GM12878 (cell line): Measurements from ENCODE around the gene LIN28B. TPM values are rescaled to one million over a fixed set of nuclear protein-coding genes. Genes with fewer than 3 reads are reported as not detected.

Experiments
- ATAC-seq: fragments of 200-7000 bp; cut with Tn5 transposase; 3 replicates; pipeline ENCODE4 v1.9.1; 2020; ENCODE audit warnings: mild to moderate bottlenecking, moderate library complexity
- BruUV-seq: library from RNA; stranded (reverse); fragments of 400-500 nt; replicated peaks from 2 replicates; lab custom pipeline; 2021; lab: Mats Ljungman, UMichigan
- CTCF ChIA-PET: fragments of 300-600 bp; sonication (Branson Sonifier 250); formaldehyde crosslinking; extraction: SDS; loops from one replicate; lab custom pipeline; 2021; ENCODE audit warnings: inconsistent platforms; lab: Yijun Ruan, JAX
- POLR2A ChIA-PET: fragments of 350-600 bp; formaldehyde crosslinking; extraction: SDS; loops from one replicate; lab custom pipeline; 2021; ENCODE audit warnings: inconsistent platforms; lab: Charles Lee
- RAD21 ChIA-PET: fragments of 300-600 bp; sonication (Branson Sonifier 250); formaldehyde crosslinking; loops from one replicate; lab custom pipeline; 2023; ENCODE audit warnings: antibody characterized with exemption; ENCODE audit not compliant: unreplicated experiment; lab: Charles Lee
- SMC1A ChIA-PET: fragments of 300-600 bp; sonication (Branson Sonifier 250); formaldehyde crosslinking; loops from one replicate; lab custom pipeline; 2023; ENCODE audit not compliant: unreplicated experiment, uncharacterized antibody; lab: Charles Lee
- DNase-seq: peaks from one replicate; pipeline ENCODE4 v3.0.0-alpha.2; 2011; ENCODE audit warnings: low read depth, low spot score
- FAIRE-seq: peaks from 3 replicates; lab custom pipeline; 2011; peaks lifted over from hg19 to GRCh38; lab: Jason Lieb, UNC
- H2AFZ ChIP-seq: 2 replicates; pipeline ENCODE4 v1.6.0; 2011; ENCODE audit warnings: low read depth, low read length, control low read depth; ENCODE audit not compliant: control insufficient read depth
- H3K27ac ChIP-seq: 2 replicates; pipeline ENCODE4 v1.5.1; 2011; ENCODE audit warnings: control low read depth; ENCODE audit not compliant: control insufficient read depth, insufficient read depth
- H3K27me3 ChIP-seq, 2 experiments: replicated peaks in 1 of 2; 2 replicates each; pipeline versions ENCODE4 v1.6.0 to v1.6.1; 2011; ENCODE audit warnings: low read length in 1 of 2; ENCODE audit not compliant: control insufficient read depth in 2 of 2, insufficient read depth in 2 of 2
- H3K36me3 ChIP-seq, 2 experiments: 2 replicates each; pipeline ENCODE4 v1.5.1; 2011; ENCODE audit warnings: low read length in 1 of 2; ENCODE audit not compliant: control insufficient read depth in 2 of 2, insufficient read depth in 2 of 2
- H3K4me1 ChIP-seq: 2 replicates; pipeline ENCODE4 v1.6.1; 2011; ENCODE audit warnings: mild to moderate bottlenecking, low read length, moderate library complexity, mixed read lengths; ENCODE audit not compliant: control insufficient read depth, insufficient read depth
- H3K4me2 ChIP-seq: 2 replicates; pipeline ENCODE4 v1.6.0; 2011; ENCODE audit warnings: control low read depth; ENCODE audit not compliant: control insufficient read depth, insufficient read depth
- H3K4me3 ChIP-seq: fragments of 200-600 bp; sonication (generic); 2 replicates; pipeline ENCODE4 v1.5.1; 2016
- H3K79me2 ChIP-seq: 2 replicates; pipeline ENCODE4 v1.6.0; 2011; ENCODE audit warnings: low read length; ENCODE audit not compliant: control insufficient read depth, insufficient read depth
- H3K9ac ChIP-seq: 2 replicates; pipeline ENCODE4 v1.8.0; 2011; ENCODE audit warnings: low read length, control low read depth, mixed read lengths; ENCODE audit not compliant: control insufficient read depth, insufficient read depth
- H3K9me3 ChIP-seq: replicated peaks from 3 replicates; pipeline ENCODE4 v1.5.1; 2011; ENCODE audit warnings: mild to moderate bottlenecking, low read length; ENCODE audit not compliant: control insufficient read depth, insufficient read depth
- H4K20me1 ChIP-seq: 2 replicates; pipeline ENCODE4 v1.6.0; 2011; ENCODE audit not compliant: control insufficient read depth, insufficient read depth
- ATF3 ChIP-seq: IDR thresholded peaks from 2 replicates; pipeline ENCODE4 v1.6.1; 2011; ENCODE audit warnings: low read depth, mild to moderate bottlenecking, low read length, moderate library complexity, borderline replicate concordance; ENCODE audit errors: extremely low read depth
- CHD1 ChIP-seq: IDR thresholded peaks from 2 replicates; pipeline ENCODE4 v1.6.1; 2012; ENCODE audit warnings: low read depth, low read length, improper control_type of control experiment
- ELK1 ChIP-seq: IDR thresholded peaks from 2 replicates; pipeline ENCODE4 v1.6.1; 2012; ENCODE audit warnings: low read depth, low read length, improper control_type of control experiment
- HDAC2 ChIP-seq: fragments of 200-600 bp; sonication (generic); IDR thresholded peaks from 2 replicates; pipeline ENCODE4 v1.6.1; 2017
- HDAC6 ChIP-seq: fragments of 200-600 bp; sonication (generic); IDR thresholded peaks from one replicate; pipeline ENCODE4 v1.8.0; 2017; ENCODE audit warnings: antibody characterized with exemption; ENCODE audit not compliant: unreplicated experiment
- NR2C2 ChIP-seq: IDR thresholded peaks from 2 replicates; pipeline ENCODE4 v1.6.1; 2011; ENCODE audit warnings: borderline replicate concordance, low read depth; ENCODE audit not compliant: control insufficient read depth, insufficient read length
- PKNOX1 ChIP-seq: fragments of 450-650 bp; IDR thresholded peaks from 2 replicates; pipeline ENCODE4 v1.6.1; 2016; ENCODE audit warnings: mild to moderate bottlenecking
- PML ChIP-seq: IDR thresholded peaks from 2 replicates; pipeline ENCODE4 v1.6.1; 2012; ENCODE audit warnings: low read length, inconsistent platforms
- WGBS: methylation state at CpG from one replicate; pipeline ENCODE4 v1.1.6; 2016; ENCODE audit warnings: low lambda C conversion rate; ENCODE audit not compliant: insufficient replicate concordance, insufficient coverage; ENCODE audit errors: missing lambda C conversion rate; 5-methylcytosine and 5-hydroxymethylcytosine counted together
- in situ Hi-C: fragments of 300-500 bp; cut with MboI; formaldehyde crosslinking; loops from 9 replicates; pipeline ENCODE4 v1.14.3; 2018; ENCODE audit warnings: mixed read lengths
- intact Hi-C: fragments of 100-400 bp; cut with micrococcal nuclease; formaldehyde crosslinking; loops from one replicate; pipeline ENCODE4 v1.14.2; 2022; ENCODE audit not compliant: unreplicated experiment
- polyA plus RNA-seq, 11 experiments: library from polyadenylated mRNA; depleted of rRNA in 4 of 11; unstranded in 6 of 11; stranded (reverse) in 5 of 11; fragments of >200 nt; fragmentation: Nextera tagmentation in 4 of 11; fragmentation: Illumina TruSeq in 1 of 11; extraction: Ambion mirVana in 4 of 11; extraction: Trizol in 1 of 11; gene quantifications; 1 replicate in 1 of 11; 2 replicates in 10 of 11; pipeline versions ENCODE4 v1.2.1 to v1.2.3, GENCODE V29; 2011 to 2016; ENCODE audit warnings: inconsistent platforms in 2 of 11, missing spikeins in 2 of 11, low read depth in 1 of 11
- total RNA-seq, 4 experiments: library from RNA; depleted of rRNA in 3 of 4; stranded (reverse); fragments of >200 nt in 3 of 4; fragmentation: Illumina TruSeq in 1 of 4; extraction: Trizol in 1 of 4; gene quantifications; 2 replicates each; pipeline versions ENCODE4 v1.2.1 to v1.2.3, GENCODE V29; 2013 to 2021

Gene LIN28B
- total and polyA plus RNA-seq, 10 of the 15 experiments (the other 5 are each of a cell fraction or from before 2014, with no cell fraction given) = 0.01 to 2.4 (median 0.09) TPM; not detected in 6

GRCh38 chr6:104986625-104987024, 29.7 kb downstream of the LIN28B start:
- POLR2A ChIA-PET = no interaction called here
- no peaks in the 10 kb centered on the region for H3K79me2 ChIP-seq
- no peak for ATAC-seq
- no peak overlapping the region for H2AFZ ChIP-seq
- H3K9me3 ChIP-seq = no peaks in the 10 kb centered on the region
- no peaks in the 10 kb centered on the region for H3K4me1 ChIP-seq
- no peaks in the 10 kb centered on the region for H3K27me3 ChIP-seq
- in situ Hi-C loops = no loop called here
- WGBS = 0% methylated on average over 3 of the region's 3 CpGs
- FAIRE-seq = no peak
- no peak overlapping the region for H3K27ac ChIP-seq
- H4K20me1 ChIP-seq = no peaks in the 10 kb centered on the region
- intact Hi-C loops = no loop called here
- H3K4me2 ChIP-seq = no peak overlapping the region
- CTCF ChIA-PET = no interaction called here
- H3K36me3 ChIP-seq = no peaks in the 10 kb centered on the region
- TF ChIP-seq HDAC2 (no peak), PML (no peak), NR2C2 (no peak), ATF3 (no peak), PKNOX1 (no peak), CHD1 (no peak), ELK1 (no peak), HDAC6 (no peak)
- no peak for DNase-seq
- RAD21 ChIA-PET = interaction anchor here (0.6 kb wide), 1 partner anchor 122 kb away, joined by 3 read pairs; no protein-coding TSS in a partner anchor
- SMC1A ChIA-PET = interaction anchor here (1.6 kb wide), 1 partner anchor 91 kb away, joined by 4 read pairs; no protein-coding TSS in a partner anchor
- no TSS peak for BruUV-seq
- no peak overlapping the region for H3K4me3 ChIP-seq
- H3K9ac ChIP-seq = no peak overlapping the region
